ENCODE measurements around the gene PCDHGB5.

The PCDHGB5 gene

GRCh38 chr5:141359790-141360426 lies 37.8 kb upstream of the PCDHGB5 start, which contains the start of gene PCDHGB2:
Gene PCDHGB2, plus strand, starts transcription at chr5:141359994. Its CDS starts 142 bp downstream, at chr5:141360136.
- peak; percentile 79 for TF ChIP-seq CTCF (conservative IDR thresholded peaks at IDR 0.05)
- peak within 1 kb of the TSS; percentile 65 for H3K27ac ChIP-seq

GRCh38 chr5:141360685-141361084 lies 37.1 kb upstream of the PCDHGB5 start:
- TF ChIP-seq CTCF (conservative IDR thresholded peaks at IDR 0.05) = no peak
- peak overlapping the region; percentile 65 for H3K27ac ChIP-seq

- TF ChIP-seq CTCF (conservative IDR thresholded peaks at IDR 0.05) = no peak
- H3K27ac ChIP-seq = peak overlapping the region; percentile 34; the same call in 1 of the 2 replicates
These were observed 35.0 kb upstream of the PCDHGB5 start for GRCh38 chr5:141362719-141363118.

- peak within 1 kb of the TSS; percentile 34 for H3K27ac ChIP-seq
- no peak for TF ChIP-seq CTCF (conservative IDR thresholded peaks at IDR 0.05)
These were observed 33.6 kb upstream of the PCDHGB5 start, which contains the start of gene PCDHGA5 for GRCh38 chr5:141363952-141364660. Gene PCDHGA5, plus strand, starts transcription at chr5:141364162. Its CDS starts 169 bp downstream, at chr5:141364331.

- peak overlapping the region; percentile 67 for H3K27ac ChIP-seq
- TF ChIP-seq CTCF (conservative IDR thresholded peaks at IDR 0.05) = no peak
These were observed 31.5 kb upstream of the PCDHGB5 start for GRCh38 chr5:141366016-141366896.

GRCh38 chr5:141369994-141370848 lies 27.5 kb upstream of the PCDHGB5 start, which contains the start of gene PCDHGB3:
Gene PCDHGB3, plus strand, starts transcription at chr5:141370242. Its CDS starts 153 bp downstream, at chr5:141370395.
- TF ChIP-seq CTCF (conservative IDR thresholded peaks at IDR 0.05) = no peak
- H3K27ac ChIP-seq = no peak within 1 kb of the TSS
